ENCODE results near the gene CDK4.

DNA sequence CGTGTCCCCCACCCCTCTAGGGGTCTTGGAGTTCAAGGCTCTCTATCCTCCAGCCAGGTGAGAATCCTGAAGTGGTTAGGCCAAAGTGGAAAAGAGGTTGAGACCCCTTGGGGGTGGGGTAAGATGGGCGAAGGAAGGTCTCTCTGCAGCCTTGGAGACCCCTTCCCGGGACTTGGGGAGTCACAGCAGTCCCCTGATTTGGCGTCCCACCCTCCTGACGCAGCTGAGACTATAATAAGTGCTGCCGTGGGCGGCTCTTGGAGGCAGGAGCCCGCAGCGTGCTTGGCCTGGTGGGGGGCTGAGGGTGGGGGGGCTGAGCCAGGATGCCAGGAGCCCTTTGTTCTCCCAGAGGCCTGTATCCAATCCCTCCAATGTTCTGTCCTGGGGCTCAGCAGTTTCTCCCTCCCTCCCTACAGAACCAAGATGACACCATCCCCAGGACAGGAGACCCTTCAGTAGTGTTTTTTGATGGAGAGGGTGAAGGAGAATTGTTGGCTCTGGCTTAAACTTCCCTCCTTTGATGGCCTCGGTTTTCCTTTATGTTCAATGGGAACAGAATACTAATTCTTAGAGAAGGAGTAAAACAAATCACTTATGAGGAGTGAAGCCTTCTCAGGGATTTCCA, 12.1 kb downstream of the CDK4 start:
- TF ChIP-seq POLR2A (IDR thresholded peaks at IDR 0.05), result no peak
- TF ChIP-seq, protein P1, sequence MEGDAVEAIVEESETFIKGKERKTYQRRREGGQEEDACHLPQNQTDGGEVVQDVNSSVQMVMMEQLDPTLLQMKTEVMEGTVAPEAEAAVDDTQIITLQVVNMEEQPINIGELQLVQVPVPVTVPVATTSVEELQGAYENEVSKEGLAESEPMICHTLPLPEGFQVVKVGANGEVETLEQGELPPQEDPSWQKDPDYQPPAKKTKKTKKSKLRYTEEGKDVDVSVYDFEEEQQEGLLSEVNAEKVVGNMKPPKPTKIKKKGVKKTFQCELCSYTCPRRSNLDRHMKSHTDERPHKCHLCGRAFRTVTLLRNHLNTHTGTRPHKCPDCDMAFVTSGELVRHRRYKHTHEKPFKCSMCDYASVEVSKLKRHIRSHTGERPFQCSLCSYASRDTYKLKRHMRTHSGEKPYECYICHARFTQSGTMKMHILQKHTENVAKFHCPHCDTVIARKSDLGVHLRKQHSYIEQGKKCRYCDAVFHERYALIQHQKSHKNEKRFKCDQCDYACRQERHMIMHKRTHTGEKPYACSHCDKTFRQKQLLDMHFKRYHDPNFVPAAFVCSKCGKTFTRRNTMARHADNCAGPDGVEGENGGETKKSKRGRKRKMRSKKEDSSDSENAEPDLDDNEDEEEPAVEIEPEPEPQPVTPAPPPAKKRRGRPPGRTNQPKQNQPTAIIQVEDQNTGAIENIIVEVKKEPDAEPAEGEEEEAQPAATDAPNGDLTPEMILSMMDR (IDR thresholded peaks at IDR 0.05), result no peak

Measured in lower leg skin (tissue), 3 donors.